ENCODE results near the gene ARL6IP1.
"Not testable (repeated sequence)": the region's sequence is repeated elsewhere in the genome, so short reads cannot be mapped to it uniquely, and the experiment has no call there.

Gene ARL6IP1

DNA sequence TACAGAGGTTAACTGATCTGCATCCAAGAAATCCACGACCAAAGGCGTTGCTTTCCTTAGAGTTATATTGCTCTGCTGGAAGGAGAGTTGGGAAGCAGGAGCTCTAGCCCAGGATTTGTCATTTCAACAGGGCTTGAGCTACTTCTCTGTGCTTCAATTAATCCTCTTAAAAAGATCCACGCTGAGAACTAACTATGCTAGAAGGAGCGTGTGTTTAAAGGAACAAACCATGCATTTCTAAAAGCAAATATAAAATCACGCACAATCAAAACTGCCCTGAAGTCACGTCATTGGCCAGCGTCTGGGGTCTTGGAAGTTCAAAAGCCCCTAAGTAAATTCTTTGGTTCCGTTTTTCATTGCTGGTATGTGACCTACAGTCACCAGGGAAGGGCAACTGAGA, 1.1 kb downstream of the ARL6IP1 start:
- in situ Hi-C loops (cut with MboI; ENCODE audit: low sequenced_read_pairs) = no loop called here

DNA sequence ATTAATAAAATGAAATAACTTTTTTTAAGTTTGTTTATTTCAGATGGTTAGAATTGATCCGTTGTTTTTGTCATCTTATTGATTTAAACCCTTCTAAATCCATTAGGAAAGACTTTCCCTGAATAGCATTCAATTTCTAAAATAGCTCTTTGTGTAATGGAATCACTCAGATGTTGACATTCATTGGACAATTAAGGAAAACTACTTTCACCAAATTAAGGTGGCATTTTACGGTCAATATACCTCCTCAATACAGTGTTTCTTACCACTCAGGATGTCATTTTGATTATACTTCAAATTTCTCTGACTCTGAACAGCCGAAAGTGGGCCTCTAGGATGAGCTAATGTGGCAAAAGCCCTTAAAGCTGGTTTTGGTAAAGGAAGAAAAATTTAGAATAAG, 1.8 kb downstream of the ARL6IP1 start:
- in situ Hi-C loops (cut with MboI; ENCODE audit: low sequenced_read_pairs) = no loop called here

DNA sequence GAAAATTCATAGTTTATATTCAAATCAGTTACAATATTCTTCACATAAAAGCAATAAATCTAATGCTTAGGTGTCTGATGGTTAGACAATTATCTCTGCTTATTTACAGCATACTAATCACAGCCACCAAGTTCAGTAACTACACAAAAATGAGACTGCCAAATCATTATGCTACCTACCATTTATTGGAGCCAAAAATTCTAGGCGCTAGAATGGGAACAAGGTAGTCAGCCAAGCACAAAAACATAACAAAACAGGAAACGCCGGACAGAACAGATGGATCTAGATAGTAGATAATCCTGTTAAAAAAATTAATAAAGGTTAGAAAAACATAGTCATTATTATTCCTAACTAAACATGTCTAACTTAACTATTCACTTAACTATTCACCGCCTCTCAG, 3.6 kb downstream of the ARL6IP1 start:
- in situ Hi-C loops (cut with MboI; ENCODE audit: low sequenced_read_pairs) = no loop called here

DNA sequence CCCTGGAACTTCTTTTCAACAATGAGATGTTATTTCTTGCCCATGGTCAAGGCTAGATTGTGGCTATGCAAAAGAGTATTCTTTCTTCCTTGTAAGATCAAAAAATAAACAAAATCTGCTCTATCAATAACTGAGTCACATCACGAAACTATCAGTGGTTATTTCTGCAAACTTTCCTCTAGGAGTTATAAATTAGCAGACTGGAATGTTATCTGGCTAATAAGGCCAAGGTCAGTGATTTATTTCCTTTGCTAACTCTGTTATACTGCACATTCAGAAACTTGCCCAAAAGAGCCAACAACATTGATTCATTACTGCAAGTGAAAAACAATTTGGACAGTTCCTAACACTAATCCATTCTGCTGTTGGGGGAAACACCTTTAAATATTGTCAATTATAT, 5.0 kb downstream of the ARL6IP1 start:
- in situ Hi-C loops (cut with MboI; ENCODE audit: low sequenced_read_pairs) = no loop called here

DNA sequence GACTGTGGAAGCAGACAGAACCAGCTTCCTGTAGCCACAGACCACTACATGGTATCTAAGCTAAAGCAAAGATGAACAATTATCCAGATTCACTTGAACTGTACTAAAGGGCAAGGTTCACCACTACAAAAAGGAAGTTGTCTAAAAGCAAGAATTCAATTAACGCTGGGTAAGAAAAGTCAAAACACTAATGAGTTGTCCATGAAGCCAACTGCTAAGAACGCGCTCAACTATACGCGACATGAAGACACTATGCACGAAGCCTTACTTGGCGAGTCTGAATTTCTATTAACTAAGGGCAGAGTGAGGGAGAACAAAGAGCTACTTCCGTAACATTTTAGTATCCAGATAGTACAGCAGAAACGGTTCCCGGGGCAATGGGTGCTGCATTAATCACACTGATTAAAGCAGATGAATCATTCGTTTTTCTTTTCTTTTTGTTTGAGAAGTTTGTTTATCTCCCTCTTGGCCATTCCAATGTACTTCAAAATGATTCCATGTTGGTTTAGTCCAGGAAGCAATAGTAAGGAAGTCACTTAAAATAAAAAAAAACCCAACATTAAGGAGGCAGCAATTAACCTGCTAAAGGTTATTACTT, 8.4 kb downstream of the ARL6IP1 start:
- in situ Hi-C loops (cut with MboI; ENCODE audit: low sequenced_read_pairs) = no loop called here

DNA sequence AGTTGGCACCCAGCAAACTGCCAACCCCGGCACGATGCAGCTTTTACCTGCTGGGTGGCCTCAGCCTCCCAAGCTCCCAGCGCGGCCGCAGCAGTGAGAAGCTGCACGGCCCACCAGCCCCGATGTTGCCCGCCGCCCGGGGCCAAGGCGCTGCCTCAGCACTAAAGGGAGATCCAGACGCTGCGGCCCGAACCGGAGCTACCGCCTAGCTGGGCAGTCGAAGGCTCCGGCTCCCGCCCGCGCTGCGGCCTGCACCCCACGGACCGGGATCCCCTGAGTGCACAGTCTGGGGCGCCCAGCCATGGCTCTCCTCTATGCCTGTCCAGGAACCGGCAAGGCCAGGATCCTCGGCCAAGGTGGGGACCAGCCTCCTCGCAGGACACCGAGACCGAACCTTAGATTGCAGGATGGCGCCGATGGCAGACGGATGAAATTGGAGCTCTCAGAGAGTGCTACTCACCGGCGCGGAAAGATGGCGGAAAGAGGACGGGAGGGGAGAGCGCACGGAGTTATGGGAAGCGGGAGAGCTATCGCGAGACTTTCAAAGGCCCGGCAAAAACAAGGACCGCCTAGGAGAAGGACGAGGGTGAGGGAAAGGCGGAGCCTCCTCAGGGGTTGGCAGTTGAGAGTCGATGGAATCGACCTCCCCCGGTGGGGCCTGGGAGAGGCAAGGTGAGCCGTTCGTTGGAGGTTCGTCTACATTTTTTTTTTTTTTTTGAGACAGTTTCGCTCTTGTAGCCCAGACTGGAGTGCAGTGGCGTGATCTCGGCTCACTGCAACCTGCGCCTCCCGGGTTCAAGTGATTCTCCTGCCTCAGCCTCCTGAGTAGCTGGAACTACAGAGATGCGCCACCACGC, 11.3 kb downstream of the ARL6IP1 start, which contains the start of gene RPS15A:
RPS15A (minus strand) TSS at position 485 of the 857 bp plus-strand sequence. CDS start 1,221 bp downstream, outside the sequence.
- in situ Hi-C loops (cut with MboI; ENCODE audit: low sequenced_read_pairs) = no loop called here

DNA sequence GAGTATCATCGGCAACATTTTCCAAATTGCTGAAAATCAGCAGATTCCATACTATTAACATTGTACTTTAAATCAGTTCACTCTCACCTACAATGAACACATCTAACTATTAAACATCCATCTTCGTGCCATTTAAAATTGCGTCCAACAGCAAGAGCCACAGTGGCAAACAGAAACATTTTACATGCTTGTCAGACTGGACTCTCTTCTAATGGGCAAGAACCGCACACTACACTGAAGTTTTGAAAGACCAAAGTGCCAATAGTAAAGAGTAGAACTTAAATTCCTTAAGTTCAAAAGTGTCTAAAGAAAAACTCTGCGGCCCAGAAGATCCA, 11.9 kb downstream of the ARL6IP1 start:
- in situ Hi-C loops (cut with MboI; ENCODE audit: low sequenced_read_pairs) = no loop called here

DNA sequence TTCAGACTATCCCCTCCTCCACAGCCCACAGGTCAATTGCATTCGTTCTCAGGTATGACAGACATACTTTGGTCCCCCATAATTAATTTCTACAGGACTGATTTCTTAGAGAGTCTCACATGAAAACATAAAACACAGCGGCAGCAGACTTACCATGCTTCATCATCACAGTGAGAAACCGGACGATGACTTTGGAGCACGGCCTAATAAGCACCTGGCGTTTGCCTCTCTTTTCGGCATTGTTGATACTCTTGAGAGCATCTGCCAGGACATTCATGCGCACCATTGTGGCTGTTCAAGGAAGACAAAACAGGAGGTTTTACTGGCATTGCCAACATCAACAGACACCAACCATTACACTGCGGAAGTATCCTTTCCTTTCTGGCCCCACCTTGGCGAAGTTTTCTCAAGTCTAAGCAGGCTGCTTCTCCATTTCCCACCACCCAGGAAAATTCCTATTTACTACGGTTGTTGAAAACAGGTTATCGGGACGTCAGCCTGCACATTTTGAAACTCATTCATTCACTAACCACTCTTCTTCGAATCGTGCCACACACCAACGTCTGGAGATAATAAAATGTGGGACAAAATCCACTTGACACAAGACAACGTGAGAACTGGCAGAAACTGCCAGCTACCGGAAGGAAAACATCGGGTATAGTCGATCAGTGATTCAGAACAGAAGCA, 12.4 kb downstream of the ARL6IP1 start:
- in situ Hi-C loops (cut with MboI; ENCODE audit: low sequenced_read_pairs) = no loop called here

DNA sequence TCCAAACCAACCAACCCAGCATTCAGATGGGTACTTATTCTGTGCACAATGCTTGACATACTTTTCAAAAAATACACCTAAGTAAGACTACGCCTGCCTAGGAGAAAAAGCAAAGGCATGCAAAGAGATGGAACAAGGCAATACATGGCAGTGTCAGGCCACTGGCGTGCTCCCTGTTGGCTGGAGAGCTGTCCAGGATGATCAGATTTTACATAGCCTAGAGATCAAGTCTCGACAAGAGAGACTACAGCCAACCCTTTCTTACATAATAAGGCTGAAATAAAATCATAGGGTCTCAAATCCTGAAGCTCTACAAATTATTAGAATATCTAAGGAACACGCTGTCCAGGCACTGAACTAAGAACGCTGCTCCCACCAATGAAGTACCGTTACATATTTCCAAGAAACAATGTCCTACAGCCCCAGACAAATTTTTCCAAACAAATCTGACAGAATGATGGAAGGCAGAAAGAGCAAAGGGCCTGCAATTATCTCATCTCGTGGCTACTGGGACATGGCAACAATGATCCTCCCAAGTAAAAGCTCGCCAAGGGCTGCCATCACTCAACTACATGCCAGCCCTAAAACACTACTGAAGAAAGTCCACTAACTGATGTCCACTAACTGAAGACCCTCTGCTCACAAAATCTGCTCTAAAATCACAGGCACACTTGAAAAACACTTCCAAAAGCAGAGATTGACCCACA, 16.3 kb downstream of the ARL6IP1 start:
- in situ Hi-C loops (cut with MboI; ENCODE audit: low sequenced_read_pairs) = no loop called here

DNA sequence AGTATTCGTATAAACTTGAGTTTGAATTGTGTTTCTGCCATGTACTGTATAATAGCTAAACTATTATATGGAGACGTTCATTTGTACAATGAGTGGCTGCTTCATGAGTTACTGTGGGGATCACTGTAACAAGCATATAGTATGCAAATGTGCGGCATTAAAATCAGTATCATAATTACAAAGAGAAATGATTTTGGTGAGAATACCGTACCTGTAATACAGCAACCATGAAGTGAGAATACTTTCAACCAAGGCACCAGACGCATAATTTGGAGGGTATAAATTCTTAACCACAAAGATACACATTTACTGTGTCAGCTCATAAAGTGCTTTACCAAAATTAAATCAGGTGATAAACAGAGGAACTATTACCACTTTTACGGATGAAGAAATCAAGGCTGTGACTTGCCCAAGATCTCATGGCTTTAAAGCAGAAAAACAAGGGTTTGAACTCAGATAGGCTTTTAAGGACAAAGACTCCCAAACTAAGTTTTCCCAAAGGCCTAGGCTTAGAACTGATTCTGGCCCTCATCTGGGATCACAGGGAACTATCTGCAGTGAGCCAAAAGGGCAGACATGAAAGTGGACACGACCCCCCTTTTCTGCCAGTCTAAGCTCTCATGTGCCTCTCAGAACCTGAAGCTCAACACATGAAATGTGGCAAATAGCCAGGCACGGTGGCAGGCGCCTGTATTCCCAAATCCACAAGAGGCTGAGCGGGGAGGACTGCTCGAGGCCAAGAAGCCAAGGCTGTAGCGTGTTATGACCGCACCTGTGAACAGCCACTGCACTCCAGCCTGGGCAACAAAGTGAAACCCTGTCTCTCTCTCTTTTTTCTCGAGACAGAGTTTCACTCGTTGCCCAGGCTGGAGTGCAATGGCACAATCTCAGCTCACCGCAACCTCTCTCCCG, 17.7 kb downstream of the ARL6IP1 start:
- in situ Hi-C loops (cut with MboI; ENCODE audit: low sequenced_read_pairs) = no loop called here

DNA sequence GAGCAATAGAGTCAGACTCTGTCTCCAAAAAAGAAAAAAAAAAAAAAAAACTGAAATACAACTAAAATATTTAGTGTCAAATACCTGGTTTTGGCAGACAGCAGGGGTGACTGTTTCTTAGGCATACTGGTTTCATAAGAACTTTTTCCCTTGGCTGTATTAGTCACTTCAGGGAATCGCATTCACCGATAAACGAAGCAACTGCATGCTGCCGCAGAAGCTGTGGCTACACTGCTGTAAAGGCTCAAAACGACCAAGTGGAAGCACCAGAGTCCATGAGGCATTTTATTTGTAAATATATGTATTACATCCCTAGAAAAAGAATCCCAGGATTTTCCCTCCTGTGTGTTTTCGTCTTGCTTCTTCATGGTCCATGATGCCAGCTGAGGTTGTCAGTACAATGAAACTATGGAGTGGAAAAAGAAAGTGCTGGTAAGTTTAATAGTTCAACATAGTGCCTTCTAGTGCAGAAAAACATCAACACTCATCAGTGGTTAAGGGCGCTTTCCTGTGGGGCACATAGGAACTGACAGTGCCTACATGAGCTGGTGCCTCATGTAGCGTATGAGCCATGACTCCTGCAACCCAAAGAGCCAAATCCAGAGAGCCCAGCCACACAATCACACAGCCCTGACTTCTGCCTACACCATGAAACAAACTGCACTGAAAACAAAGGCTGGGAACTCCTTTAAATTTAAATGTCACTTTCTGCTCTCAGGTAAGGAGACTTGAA, 18.5 kb downstream of the ARL6IP1 start:
- in situ Hi-C loops (cut with MboI; ENCODE audit: low sequenced_read_pairs) = no loop called here

DNA sequence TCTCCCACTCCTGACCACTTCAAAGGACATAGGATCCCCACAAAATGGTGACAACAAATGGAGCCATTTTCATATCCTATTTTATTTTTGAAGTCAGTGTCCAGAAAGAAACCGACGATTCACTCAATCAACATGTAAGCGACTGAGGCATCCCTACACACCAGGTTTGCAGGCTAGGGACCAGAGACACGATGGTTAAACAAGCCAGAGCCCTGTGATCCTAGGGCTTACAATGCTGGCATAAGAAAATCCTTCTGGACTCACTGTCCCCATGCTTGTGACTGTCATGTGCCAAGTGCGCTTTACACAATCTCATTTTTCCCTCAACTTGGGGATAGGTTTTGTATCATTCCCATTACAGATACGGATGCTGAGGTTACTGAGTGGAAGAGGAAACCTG, 20.1 kb downstream of the ARL6IP1 start:
- in situ Hi-C loops (cut with MboI; ENCODE audit: low sequenced_read_pairs) = not testable (repeated sequence)

DNA sequence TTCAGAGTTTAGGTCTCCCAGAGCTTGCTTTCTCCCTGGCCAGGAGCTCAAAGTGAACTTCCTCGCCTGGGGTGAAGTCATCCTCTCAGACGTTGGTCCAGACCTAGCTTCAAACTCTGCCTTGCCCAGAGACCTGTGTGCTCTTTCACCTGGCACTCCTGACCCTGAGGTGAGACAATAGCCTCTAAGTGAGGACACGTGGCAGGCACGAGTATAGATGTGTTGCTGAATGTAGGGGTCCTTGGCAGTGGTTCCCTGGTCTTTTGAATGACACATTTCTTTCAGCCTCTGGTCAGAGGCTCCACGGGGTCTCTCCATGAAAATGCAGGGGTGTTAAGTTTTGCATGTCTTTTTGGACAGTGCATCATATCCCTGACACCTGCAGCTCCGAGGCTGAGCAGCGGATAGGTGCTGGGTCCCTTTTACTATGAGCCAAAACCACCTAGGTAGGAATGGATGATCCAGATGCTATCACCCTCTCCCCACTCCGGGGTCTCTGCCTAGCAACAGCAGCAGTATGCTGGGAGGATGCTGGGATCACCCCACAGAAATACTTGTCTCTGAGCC, 20.8 kb downstream of the ARL6IP1 start:
- in situ Hi-C loops (cut with MboI; ENCODE audit: low sequenced_read_pairs) = not testable (repeated sequence)

DNA sequence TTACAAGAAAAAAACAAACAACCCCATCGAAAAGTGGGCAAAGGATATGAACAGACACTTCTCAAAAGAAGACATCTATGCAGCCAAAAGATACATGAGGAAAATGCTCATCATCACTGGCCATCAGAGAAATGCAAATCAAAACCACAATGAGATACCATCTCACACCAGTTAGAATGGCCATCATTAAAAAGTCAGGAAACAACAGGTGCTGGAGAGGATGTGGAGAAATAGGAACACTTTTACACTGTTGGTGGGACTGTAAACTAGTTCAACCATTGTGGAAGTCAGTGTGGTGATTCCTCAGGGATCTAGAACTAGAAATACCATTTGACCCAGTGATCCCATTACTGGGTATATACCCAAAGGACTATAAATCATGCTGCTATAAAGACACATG, 23.7 kb downstream of the ARL6IP1 start:
- in situ Hi-C loops (cut with MboI; ENCODE audit: low sequenced_read_pairs) = not testable (repeated sequence)

DNA sequence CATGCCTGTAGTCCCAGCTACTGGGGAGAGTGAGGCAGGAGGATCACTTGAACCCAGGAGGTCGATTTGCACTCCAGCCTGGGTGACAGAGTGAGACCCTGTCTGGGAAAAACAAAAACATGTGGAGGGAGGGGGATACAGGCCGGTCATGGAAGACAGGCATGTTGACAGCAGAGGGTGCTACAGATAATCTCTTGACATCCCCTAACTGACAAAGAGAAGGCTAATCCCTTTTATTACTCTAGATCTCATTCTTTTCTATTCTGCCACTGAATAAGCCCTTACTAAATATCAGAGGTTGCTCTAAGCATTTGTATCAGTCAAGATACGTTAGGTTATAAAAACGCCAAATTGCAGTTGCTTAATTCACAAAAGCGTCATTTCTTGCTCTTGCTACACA, 25.0 kb downstream of the ARL6IP1 start:
- in situ Hi-C loops (cut with MboI; ENCODE audit: low sequenced_read_pairs) = not testable (repeated sequence)

DNA sequence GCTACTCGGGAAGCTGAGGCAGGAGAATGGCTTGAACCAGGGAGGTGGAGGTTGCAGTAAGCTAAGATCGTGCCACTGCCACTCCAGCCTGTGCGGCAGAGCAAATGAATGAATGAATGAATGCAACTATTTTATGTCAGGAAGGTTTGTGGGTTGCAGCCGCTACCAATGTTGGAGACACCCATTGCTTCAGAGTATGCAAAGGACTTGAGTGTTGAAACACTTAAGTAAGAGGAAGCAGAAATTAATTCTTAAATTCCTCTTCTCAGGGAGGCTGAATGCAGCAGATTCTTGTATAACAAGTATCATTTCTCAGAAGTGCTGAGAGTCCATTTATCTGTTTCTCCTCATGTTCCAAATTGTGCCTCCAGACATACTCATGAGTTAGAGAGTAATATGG, 26.7 kb downstream of the ARL6IP1 start:
- in situ Hi-C loops (cut with MboI; ENCODE audit: low sequenced_read_pairs) = not testable (repeated sequence)

DNA sequence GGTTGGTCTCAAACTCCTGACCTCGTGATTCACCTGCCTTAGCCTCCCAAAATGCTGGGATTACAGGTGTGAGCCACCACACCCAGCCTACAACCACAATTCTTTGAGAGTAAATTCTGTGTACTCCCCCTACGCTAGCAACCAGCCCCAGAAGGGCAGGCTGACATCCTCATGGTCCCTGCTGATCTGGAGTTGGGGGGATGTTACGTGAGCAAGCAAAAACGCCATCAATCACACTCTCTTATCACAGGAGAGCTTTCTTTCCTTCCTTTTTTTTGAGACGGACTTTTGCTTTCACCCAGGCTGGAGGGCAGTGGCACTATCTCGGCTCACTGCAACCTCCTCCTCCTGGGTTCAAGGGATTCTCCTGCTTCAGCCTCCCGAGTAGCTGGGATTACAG, 29.2 kb downstream of the ARL6IP1 start:
- in situ Hi-C loops (cut with MboI; ENCODE audit: low sequenced_read_pairs) = not testable (repeated sequence)

DNA sequence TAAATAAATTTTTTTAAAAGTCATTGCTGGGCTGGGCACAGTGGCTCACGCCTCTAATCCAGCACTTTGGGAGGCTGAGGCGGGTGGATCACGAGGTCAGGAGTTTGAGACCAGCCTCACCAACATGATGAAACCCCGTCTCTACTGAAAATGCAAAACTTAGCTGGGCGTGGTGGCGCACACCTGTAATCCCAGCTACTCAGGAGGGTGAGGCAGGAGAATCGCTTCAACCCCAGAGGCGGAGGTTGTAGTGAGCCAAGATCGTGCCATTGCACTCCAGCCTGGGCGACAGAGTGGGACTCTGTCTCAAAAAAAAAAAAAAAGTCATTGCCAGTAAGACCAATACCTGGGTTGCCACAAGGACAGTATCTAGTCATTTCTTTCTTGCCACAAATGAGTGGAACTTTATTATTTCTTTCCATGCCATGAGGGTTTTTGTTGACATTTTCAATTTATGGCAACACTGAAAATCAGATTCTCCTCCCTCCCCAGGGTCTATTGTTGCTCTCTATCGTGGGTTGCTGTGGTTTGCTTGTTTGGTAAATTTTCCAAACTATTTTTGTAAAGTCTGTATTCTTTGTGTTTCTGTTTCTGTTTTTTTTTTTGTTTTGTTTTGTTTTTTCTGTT, 30.9 kb downstream of the ARL6IP1 start:
- in situ Hi-C loops (cut with MboI; ENCODE audit: low sequenced_read_pairs) = not testable (repeated sequence)

DNA sequence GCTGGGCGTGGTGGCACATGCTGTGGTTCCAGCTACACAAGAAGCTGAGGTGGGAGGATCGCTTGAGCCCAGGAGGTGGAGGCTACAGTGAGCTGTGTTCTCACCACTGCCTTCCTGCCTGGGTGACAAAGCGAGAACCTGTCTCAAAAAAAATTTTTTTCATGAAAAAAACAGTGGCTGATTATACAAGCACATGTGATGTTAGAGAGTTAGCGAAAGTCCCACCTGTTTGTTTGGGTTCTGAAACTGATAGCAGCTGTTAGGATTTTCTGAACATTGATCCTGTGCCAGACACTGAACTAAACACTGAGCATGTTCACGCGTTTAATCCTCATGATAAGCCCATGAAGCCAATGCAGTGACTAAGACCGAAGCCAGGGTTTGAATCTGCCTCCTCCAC, 34.1 kb downstream of the ARL6IP1 start:
- in situ Hi-C loops (cut with MboI; ENCODE audit: low sequenced_read_pairs) = not testable (repeated sequence)

Data from HL-60/S4 treated with retinoic acid at 250 ng/mL for 4 days and 3 days (cell line).